PFSK-1 (cell line): ENCODE data around the gene E2F1.

Experiments used
- FOXP2 ChIP-seq: optimal IDR thresholded peaks from 2 replicates; pipeline ENCODE3; 2011; ENCODE audit warnings: borderline replicate concordance, control low read depth, inconsistent platforms; ENCODE audit not compliant: insufficient read depth; ENCODE audit errors: extremely low read length, extremely low read depth
- POLR2AphosphoS5 ChIP-seq: IDR thresholded peaks from 2 replicates; pipeline ENCODE4 v1.6.1; 2012; ENCODE audit warnings: low read depth, mild to moderate bottlenecking, control low read depth, low read length, moderate library complexity
- REST ChIP-seq, 2 experiments: IDR thresholded peaks; 2 replicates each; pipeline versions ENCODE4 v1.6.1 to v1.8.0; 2011 to 2012; ENCODE audit warnings: low read depth in 2 of 2, low read length in 2 of 2, control low read depth in 1 of 2, inconsistent platforms in 1 of 2, mild to moderate bottlenecking in 1 of 2, moderate library complexity in 1 of 2; ENCODE audit not compliant: insufficient read depth in 1 of 2
- SIN3A ChIP-seq: IDR thresholded peaks from 2 replicates; pipeline ENCODE4 v1.6.1; 2012; ENCODE audit warnings: mild to moderate bottlenecking, low read length, moderate library complexity, borderline replicate concordance; ENCODE audit not compliant: insufficient read depth
- TAF1 ChIP-seq: IDR thresholded peaks from 2 replicates; pipeline ENCODE4 v1.6.1; 2012; ENCODE audit warnings: low read length, control low read depth, borderline replicate concordance; ENCODE audit not compliant: insufficient read depth

E2F1 gene

GRCh38 chr20:33668466-33669155 lies 17.6 kb downstream of the E2F1 start:
- no peak for TF ChIP-seq TAF1
- no peak for TF ChIP-seq REST (IDR thresholded peaks at IDR 0.05; ENCODE audit: insufficient read depth in 1 of 2, low read depth in 2 of 2, low read length in 2 of 2)
- TF ChIP-seq POLR2AphosphoS5: no peak

GRCh38 chr20:33667676-33668465 lies 18.3 kb downstream of the E2F1 start:
- peak; percentile 37 for TF ChIP-seq FOXP2
- no peak for TF ChIP-seq POLR2AphosphoS5

DNA sequence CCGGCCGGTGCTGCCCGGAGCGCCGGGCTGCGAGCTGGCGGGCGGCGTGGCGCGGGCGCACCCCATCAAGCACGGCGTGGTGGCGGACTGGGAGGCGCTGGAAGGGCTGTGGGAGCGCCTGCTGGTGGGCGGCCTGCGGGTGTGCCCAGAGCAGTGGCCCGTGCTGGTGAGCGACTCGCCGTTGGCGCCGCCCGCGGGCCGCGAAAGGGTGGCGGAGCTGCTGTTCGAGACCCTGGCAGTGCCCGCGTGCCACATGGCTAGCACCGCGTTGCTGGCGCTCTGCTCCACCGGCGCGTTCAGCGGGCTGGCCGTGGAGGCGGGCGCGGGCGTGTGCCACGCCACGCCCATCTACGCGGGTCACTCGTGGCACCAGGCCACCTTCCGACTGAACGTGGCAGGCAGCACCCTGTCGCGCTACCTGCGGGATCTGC lies 18.9 kb downstream of the E2F1 start:
- no peak for TF ChIP-seq REST (IDR thresholded peaks at IDR 0.05; ENCODE audit: insufficient read depth in 1 of 2, low read depth in 2 of 2, low read length in 2 of 2)
- TF ChIP-seq TAF1: no peak
- no peak for TF ChIP-seq POLR2AphosphoS5
- no peak for TF ChIP-seq FOXP2
- TF ChIP-seq SIN3A: no peak

DNA sequence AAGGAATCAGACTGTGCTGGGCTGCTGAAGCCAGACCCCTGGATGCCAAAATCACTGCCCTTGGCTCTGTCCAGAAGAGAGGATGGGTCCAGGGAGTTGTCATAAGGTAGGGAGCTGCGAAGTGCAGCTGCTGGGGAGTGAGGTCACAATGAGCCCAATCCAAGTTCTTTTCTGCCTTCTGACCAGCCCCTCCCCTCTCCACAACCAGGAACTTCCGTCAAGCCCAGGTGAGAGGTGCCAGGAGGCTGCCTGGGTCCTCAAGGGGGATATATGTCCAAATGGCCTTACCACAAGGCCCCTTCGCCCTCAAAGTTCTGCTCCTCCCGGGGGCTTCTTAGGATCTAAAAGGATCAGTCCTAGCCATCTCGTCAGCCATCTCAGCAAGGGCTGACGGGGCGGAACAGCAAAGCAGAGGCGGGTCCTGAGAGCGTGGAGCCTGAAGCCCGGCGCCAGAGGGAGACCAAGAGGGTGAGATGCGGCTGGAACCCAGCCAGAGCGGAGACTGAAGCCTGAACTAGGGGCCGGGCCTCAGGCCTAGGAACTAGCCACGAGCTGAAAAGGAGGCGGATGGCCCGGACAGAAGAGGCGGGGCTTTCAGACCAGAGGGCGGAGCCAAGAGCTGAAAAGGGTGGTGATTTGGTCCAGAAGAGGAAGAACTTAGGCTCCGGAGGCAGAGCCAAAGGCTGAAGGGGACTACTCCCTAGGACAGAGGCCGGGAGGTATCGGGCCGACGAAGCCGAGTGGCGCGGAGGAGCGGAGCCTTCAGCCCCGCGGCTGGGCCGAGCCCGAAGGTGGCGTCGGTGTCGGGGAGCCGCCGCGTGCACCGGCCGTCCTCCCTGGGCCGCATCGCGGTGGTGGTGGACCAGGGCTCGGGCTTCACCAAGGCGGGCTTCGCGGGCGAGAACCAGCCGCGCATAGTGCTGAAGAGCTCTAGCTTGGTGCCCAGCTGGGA lies 19.6 kb downstream of the E2F1 start, which contains the start of gene ACTL10:
Gene ACTL10 (plus strand): TSS at position 651 of the 952 bp plus-strand sequence. CDS start 555 bp downstream, outside the sequence.
- TF ChIP-seq SIN3A (no peak), TAF1 (no peak), REST (IDR thresholded peaks at IDR 0.05; ENCODE audit: insufficient read depth in 1 of 2, low read depth in 2 of 2, low read length in 2 of 2) (no peak), POLR2AphosphoS5 (no peak), FOXP2 (no peak)

GRCh38 chr20:33664762-33665144 lies 21.4 kb downstream of the E2F1 start:
- TF ChIP-seq REST (IDR thresholded peaks at IDR 0.05; ENCODE audit: insufficient read depth in 1 of 2, low read depth in 2 of 2, low read length in 2 of 2): no peak
- no peak for TF ChIP-seq TAF1
- TF ChIP-seq SIN3A: no peak
- TF ChIP-seq FOXP2: no peak
- TF ChIP-seq POLR2AphosphoS5: no peak
